Adrenal gland (tissue), 5 donors: ENCODE results near the gene NOL9.

Experiments
- CTCF ChIP-seq, 6 experiments: fragments of 450-650 bp in 4 of 6; fragments of 200-600 bp in 2 of 6; sonication (generic) in 1 of 6; IDR thresholded peaks; 1 replicate in 5 of 6; 2 replicates in 1 of 6; pipeline versions ENCODE4 v1.5.1 to v1.8.0; 2016 to 2021; ENCODE audit warnings: antibody characterized with exemption in 6 of 6, mild to moderate bottlenecking in 2 of 6, moderate library complexity in 1 of 6
- POLR2A ChIP-seq, 2 donors: fragments of 450-650 bp; IDR thresholded peaks; one replicate each; pipeline ENCODE4 v1.6.1; 2017; ENCODE audit warnings: antibody characterized with exemption in 2 of 2, mild to moderate bottlenecking in 2 of 2, moderate library complexity in 1 of 2
- donor health status: DM: no; HTN: no; CAD: no.

GRCh38 chr1:6500544-6501278 is 53.6 kb downstream of the NOL9 start:
- TF ChIP-seq CTCF (IDR thresholded peaks at IDR 0.05) (no peak), POLR2A (IDR thresholded peaks at IDR 0.05) (no peak)
